NCI-H2227 (cell line): ENCODE data around the gene STK35.

Source experiments
- DNase-seq: peaks from one replicate; lab custom pipeline; 2025; ENCODE audit not compliant: unreplicated experiment; lab: John Stamatoyannopoulos, UW

STK35 gene

DNA sequence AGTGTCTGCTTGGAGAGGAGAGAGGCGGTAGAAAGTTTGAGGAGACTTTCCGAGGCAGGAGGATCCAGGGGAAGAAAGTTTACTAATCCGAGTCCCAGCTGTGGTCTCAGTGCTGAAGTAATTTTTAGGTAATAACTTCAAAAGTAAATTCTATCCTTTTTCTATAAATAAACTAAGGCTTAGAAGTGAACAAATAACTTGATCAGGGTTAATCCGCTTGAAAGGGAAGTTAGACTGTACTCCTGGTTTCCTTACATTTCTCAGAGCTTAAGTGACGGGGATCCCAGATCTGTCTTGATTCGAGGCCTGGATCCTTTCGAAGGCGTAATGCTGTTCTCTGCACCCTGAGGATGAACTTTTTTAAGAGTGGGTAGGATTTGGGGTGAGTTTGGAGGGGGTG lies 2.6 kb downstream of the STK35 start:
- no peak for DNase-seq

DNA sequence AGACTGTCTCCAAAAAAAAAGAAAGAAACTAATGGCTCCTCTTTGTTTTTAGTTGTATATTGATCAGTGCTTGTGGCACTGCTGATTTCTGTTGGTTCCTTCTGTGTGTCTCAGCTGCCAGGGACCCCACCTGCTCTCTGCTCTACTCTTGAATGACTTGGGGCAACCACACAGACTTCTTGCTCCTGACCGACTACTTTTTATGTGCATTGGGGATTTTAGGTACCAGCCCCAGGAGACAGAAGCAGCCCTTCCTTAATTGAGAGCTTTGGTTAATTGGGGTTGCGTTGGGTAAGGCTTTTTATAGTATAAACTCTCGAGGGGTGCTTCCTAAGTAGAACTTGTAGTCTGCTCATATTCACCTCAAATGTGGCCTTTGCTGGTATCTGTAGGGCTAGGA lies 6.9 kb downstream of the STK35 start:
- no peak for DNase-seq

DNA sequence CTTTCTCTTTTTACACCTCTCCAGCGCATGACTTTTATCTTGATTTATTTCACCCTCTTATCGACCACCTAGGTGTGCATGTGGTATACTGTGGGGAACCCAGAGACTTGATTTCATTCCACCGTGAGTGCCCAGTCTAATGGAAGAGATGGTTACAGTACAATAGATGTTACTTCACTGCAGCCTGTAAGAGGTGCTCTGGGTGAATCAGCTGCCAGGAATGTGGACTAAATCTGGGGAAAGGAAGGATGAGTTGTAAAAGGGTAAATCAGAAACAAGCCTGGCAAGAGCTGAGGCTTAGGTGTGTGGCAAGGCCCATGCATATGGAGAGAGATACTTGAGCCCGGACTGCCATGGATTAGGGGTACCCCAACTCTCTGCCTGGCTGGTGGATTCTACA lies 7.4 kb downstream of the STK35 start:
- no peak for DNase-seq

DNA sequence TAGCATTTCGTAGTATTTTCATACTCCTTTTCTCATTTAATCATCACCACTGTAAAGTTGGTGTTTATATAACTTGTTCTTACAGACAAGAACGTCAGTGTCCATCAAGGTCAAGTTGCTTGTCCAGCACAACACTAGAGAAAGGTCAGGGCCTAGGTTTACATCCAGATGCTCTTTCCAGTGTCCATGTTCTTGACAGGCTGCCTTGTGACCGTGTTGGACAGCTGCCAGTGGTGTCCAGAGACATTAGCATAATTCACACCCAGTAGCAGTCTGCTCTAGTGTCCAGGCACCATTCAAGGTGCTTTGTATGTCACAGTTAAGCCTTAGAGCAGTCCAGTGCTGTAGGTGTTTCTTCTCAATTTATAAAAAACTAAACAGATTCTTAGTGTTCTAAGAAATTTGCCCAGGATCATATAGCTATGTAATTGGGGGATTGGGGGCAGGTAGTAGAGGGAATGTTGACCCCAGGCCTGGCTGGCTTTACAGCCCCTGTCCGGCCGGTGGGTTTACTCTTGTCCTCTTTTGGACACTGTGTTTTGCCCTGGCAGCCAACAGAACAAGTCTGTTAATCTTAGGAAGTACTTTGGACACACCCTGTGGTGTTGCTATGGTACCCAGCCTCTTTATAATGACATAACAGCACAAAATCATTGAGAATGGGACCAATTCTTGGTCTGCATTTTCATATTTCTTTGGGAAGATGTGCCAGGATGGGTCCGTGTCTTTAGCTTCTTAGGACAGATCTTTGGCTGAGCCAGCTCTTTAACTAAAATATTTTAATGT lies 8.0 kb downstream of the STK35 start:
- DNase-seq: no peak

DNA sequence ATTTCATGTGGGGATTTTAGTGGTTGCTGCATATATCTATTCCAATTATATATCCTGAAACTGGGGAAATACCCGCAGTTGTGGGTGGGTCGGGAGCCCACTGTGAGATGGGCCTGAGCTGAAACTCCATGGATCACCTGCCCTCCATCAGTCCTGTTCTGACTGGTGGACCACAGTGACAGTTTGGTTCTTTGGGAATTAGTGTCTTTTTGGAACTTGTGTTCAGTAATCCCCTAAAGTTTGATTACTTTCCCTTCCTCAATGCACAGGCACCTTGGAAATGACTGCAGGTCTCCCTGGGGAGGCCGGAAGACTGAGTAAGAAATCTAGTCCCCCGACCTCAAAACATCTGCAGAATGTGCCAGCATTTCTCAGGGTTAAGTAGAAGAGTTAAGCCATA lies 11.3 kb downstream of the STK35 start:
- no peak for DNase-seq

DNA sequence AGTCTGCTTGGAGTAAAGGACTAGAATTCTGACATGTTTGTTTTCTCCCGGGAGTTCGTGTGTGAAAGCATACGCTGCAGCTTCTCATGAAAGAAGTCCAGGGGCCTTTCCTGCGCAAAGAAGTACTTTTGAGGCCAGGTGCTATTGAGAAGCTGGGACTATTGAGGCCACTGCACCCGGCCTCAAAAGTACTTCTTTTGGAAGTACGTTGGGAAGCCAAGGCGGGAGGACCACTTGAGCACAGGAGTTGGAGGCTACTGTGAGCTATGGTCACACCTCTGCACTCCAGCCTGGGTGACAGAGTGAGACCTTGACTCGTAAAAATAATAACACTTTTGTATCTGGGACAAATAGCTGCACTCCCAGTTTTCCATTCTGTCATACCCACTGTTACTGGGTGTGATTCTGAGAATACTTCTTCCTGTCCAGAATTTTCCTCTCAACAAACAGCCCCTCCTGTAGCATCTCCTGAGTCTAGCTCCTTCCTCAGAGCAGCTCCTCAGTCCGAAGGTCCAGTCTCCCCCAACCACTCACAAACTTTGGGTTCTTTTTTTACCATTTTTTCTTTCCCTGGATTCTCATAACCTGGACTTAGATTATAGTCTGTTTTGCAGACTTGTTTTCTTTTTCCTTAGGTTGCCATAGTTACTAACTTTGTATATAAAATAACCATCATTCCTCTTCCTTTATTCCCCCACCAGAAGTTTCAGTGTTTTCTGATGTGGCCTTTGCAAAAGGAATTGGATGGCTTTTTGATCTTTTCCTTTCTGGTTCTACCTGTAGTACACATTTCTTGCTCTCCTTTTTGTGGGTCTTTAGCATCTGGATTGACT lies 12.7 kb downstream of the STK35 start:
- no peak for DNase-seq

DNA sequence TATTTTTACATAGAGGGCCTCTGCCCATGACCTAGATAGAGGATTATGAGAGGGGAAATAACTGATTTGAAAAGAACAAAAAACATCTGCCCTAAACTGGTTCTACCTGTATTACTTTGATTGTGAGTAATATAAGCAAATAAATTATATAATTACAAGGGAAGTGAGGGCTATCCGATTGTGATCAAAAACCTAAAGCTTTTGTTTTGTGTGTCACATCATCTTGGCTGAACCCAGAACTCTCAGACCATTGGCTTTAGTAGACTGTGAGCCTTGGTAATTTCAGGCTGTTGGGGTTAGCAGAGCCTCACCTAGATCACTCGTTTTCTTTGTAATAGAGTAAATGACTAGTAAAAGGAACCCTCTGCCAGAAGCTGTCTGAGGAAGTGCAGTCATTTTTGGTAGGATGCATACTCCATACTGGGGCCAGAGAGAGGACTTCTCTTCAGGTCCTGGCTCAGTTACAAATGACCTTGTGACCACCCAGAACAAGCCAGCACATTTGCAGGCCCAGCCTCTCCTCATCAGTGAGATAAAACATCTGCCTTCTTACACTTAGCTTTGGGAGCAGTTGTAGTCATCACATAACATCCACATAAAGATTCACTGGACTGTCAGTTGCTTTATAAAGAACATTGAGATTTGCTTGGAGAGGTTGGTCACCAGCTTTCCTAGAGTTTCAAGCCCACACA lies 13.5 kb downstream of the STK35 start:
- DNase-seq: no peak

DNA sequence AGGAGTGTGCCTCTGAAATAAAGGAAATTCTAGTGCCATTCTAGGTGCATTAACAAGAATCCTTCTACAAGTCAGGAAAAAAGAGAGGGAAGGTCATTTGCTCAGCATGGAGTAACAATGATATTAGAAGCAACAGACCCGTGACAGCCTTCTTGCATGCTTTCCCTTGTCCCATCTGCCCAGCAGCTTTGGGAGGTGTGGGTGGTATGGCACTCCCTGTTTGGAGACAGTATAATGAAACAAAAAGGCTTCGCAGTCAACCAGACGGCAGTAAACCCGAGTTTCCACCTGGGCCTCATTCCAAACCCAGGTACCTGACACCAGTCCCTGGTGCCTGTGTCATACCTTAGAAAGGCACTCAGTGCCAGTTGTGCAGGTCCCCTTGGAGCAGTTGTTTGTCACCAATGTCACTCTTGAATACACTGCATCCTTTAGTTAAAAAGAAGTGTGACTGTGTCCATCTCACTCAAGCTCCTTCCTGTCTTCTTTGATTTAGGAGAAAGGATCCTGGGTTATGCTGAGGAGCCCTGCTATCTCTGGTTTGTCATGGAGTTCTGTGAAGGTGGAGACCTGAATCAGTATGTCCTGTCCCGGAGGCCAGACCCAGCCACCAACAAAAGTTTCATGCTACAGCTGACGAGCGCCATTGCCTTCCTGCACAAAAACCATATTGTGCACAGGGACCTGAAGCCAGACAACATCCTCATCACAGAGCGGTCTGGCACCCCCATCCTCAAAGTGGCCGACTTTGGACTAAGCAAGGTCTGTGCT lies 14.7 kb downstream of the STK35 start:
- DNase-seq: no peak

DNA sequence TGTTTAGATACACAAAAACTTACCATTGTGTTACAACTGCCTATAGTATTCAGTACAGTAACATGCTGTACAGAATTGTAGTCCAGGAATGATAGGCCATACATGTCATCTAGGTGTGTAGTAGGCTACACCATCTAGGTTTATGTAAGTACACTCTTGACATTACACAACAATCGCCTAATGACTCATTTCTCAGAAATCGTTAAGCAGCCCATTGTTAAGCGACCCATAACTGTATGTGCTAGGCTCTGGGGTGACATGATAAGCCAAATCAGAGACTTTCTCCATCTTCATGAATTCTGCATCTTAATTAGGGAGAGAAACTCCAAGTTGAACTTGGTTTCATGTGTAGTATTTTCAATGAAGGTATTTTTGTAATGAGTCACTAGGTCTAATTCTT lies 17.2 kb downstream of the STK35 start:
- DNase-seq: no peak

DNA sequence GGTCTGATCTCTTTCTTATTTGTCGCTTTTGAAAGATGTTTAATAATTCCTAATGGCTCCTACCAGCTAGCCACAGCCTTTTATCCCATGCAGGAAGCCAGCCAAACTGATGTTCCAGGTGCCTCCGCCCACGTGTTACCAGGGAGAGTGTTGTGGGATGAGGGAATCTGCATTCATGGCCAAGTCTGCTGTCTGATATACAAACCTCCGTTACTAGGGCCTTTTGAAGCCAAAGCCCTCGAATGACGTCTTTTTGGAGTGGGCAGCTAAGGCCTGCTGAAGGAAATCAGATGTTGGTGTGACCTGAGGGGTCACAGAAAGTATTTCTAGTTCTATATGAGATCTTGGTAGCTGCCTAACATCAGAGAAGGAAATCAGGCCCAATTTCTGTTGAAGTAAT lies 21.3 kb downstream of the STK35 start:
- DNase-seq: no peak

DNA sequence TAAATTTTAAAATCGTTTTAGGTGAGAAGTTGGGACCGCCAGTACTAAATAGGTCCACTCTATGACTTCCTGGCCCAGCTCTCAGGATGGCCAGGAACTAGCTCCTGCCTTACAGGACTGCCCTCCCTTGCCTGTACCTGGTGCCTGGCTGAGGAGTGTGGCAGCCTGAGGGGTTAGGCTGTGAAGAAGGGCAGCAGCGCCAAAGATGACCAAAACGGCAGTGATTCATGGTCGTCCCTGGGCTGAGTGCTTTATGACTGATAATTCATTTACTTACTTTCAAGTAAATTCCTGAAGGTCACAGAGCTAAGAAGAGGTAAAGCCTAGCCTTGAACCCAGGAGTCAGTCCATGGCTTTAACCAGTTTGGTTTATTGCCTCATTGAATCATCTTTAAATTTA lies 22.1 kb downstream of the STK35 start:
- DNase-seq: no peak

DNA sequence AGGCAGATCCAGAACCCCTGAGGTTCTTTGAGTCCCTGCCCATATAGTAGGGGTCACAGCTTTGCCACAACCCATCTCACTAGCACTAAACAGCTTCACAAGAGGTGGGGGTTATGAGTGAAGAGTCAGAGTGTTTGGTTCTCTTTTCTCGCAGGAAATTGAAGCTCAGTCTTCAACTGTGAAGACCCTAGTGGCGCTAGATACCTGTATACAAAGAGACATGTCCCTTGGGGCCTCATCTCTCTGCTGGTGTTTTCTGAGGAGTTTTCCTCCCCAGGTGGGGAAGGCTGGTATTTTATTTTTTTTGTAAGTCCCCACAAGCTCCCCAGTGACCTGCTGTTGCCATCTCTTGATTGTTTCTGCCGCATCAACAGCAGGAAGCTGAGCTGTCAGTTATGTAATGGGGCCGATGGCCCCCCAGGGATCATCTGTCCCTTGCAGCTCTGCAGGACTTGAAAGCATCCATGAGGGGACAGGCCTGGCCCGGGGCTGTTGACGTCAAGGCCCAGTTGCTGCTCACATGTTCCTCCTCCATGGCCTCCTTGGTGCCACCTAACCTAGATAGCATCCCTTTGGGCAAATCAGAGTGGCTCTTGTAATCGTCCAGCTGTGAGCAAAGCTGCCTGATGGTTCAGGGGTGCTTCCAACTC lies 23.1 kb downstream of the STK35 start:
- DNase-seq: no peak

DNA sequence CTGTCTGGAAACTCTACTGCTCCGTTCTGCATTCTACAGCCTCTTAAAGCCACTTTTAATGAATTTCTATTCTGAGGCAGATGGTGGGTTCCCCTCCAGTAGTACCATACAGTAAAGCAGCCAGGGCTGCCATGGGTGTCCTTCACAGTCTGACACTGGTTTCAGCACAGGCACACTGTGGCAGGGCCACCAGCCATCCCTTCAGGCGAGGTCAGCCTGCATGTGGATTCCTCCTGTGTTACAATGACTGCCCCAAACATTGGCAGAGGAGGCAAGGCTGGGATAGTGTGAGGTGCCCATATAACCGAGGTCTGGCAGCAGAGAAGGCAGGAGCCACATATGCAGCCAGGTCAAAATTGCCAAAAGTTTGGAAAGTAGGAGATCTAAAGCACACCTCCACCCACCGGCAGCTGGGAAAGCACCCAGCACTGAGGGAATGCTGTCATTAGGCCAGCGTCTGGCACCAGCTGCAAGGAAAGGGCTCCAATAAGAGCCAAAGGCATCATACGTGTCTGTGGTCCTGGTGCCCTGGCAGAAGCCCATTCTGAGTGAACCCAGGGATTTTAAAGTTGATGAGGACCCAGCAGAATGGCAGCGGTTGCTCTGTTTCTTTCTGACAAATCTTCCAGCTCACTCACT lies 24.0 kb downstream of the STK35 start:
- DNase-seq: no peak

DNA sequence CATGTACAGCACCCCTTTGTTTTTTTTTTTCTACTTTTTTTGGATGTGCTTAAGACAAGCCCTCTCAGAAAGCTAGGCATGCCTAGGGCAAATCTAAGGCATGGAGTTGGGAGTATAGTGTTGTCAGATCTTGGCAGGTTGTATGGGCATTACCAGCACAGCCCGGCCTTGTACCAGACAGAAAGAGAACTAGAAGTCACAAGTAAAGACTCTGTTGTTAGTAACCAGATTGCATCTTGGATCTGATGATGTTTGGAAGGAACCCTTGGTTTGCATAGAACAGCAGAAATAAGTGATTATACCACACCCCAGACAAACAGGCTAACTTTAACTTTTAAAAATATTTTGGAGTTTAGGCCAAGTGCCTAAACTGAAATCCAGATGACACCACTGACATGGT lies 25.6 kb downstream of the STK35 start:
- no peak for DNase-seq

DNA sequence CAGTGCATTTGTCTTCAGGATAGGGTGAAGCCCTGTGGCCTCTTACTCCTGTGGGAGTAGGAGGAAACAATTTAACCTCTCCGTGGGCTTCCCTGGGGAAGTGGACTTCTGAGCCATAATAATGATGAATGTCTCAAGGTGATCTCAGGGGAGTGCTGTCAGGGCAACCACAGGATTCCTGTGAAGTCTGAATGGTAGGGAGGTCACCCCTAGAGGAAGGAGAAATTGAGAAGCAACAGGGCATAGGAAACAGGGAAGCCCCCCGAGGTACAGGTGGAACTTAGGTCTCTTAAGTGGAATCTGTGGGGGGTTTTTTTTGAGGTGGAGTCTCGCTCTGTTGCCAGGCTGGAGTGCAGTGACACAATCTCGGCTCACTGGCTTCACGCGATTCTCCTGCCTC lies 26.9 kb downstream of the STK35 start:
- DNase-seq: no peak

DNA sequence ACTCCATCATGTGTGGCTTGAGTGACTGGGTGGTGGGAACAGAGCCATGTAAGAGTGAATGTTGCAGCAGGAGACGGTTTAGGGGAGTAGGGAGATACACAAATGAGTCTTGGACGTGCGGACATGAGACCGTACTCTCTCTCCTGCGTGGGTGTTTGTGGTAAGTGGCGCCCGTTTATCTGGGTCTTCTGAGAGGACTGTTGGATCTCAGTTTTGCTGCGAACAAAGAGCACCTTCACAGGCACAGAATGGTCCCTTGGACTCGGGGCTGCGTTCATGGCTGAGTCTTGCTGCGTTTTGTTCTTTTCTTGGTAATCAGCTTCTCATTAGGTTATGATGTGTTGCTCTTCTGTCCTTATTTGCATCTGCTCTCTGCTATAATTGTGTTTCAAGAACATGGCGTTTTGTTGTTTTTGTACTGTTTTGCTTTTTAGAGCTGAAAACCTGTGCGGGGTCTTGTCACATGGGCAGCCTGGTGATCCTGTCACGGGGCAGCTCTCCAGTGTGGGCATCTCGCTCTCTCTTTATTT lies 28.5 kb downstream of the STK35 start:
- no peak for DNase-seq

DNA sequence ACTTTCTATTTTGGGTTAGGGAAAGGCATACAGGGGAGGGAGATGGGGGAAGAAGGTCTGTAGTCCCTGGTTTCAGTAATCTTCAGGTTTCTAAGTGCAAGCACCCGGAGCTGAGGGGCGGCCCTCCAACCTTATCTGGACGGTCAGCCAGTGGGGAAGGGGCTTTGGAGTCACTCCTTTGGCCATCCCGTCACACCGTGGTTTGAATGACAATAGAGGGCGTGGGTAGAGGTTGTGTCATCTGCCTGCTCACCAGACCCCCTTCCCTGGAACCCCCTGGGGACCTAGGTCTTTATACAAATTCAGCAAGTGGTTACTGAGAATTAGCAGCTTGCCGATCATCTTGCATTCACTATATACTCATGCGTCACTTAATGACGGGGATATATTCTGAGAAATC lies 29.1 kb downstream of the STK35 start:
- DNase-seq: no peak

DNA sequence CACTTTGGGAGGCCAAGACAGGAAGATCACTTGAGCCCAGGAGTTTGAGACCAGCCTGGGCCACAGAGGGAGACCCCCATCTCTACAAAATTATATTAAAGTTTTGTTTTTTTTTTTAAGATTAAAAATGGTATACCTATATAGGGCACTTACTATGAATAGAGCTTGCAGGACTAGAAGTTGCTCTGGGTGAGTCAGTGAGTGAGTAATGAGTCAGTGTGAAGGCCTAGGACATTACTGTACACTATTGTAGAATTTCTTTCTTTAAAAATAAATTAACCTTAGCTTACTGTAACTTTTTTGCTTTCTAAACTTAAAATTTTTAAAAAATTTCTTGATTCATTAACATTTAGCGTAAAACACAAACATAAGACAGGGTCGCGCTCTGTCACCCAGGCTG lies 29.7 kb downstream of the STK35 start:
- no peak for DNase-seq

DNA sequence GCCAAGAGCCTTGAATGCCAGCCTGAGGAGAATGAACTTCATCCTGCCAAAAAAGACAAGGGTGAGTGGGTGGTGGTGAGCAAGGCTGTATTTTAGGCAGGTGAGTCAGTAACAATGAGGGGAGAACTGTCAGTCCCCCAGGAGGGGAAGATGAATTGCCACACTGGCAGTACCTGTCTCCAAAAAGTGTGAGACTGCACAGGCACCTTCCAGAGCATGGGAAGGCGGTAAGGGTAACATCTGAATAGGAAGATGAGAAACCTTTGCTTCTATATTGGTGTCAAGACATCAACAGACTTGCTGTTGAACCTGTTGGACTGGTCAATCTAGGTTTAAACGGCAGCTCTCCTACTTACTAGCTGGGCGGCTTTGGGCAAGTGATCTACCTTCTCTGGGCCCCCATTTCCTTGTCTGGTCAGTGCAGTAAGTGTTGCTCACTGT lies 30.9 kb downstream of the STK35 start:
- DNase-seq: no peak
